ENCODE results near the gene PSMB5. TPM values are rescaled to one million over a fixed set of nuclear protein-coding genes. Genes with fewer than 3 reads are reported as not detected.
"Not testable (repeated sequence)": the region's sequence is repeated elsewhere in the genome, so short reads cannot be mapped to it uniquely, and the experiment has no call there.

The PSMB5 gene
- total RNA-seq, 1 donor from 2014 or later, result 239 TPM

- Mint-ChIP-seq H3K9me3 (ENCODE audit: unreplicated experiment) (no peaks in the 10 kb centered on the region), H3K4me3 (ENCODE audit: unreplicated experiment) (peak overlapping the region; percentile 92), H3K36me3 (ENCODE audit: low read depth, unreplicated experiment) (no peaks in the 10 kb centered on the region), H3K27me3 (ENCODE audit: low read depth, unreplicated experiment) (no peaks in the 10 kb centered on the region), H3K27ac (ENCODE audit: unreplicated experiment) (peak overlapping the region; percentile 99), H3K4me1 (ENCODE audit: low read depth, unreplicated experiment) (peaks cover 8% of the 10 kb centered on the region)
- Histone ChIP-seq H2AFZ (ENCODE audit: low read depth, low read length) (no peak overlapping the region), H3K36me3 (ENCODE audit: insufficient read depth, low read length) (no peaks in the 10 kb centered on the region), H4K20me1 (ENCODE audit: insufficient read depth, low read length) (no peaks in the 10 kb centered on the region), H3K9me3 (ENCODE audit: insufficient read depth, low read depth, low read length) (no peaks in the 10 kb centered on the region), H3K79me2 (ENCODE audit: insufficient read depth, low read length) (no peaks in the 10 kb centered on the region), H3K4me3 (ENCODE audit: insufficient read depth, low read depth, low read length) (peak overlapping the region; percentile 79), H3K27me3 (ENCODE audit: insufficient read depth, low read length) (no peaks in the 10 kb centered on the region), H3K27ac (ENCODE audit: low read depth, low read length) (peak overlapping the region; percentile 94), H3K4me2 (ENCODE audit: low read length) (peak overlapping the region; percentile 94), H3K4me1 (ENCODE audit: insufficient read depth, low read length) (peaks cover 22% of the 10 kb centered on the region), H3K9ac (ENCODE audit: low read length) (peak overlapping the region; percentile 94)
- DNase-seq (ENCODE audit: low read depth), result peak; percentile 63
- TF ChIP-seq CTCF (IDR thresholded peaks at IDR 0.05; ENCODE audit: insufficient read depth, low read depth, low read length) (no peak), EZH2 (IDR thresholded peaks at IDR 0.05; ENCODE audit: insufficient read depth, low read length) (no peak)
- FAIRE-seq, result no peak
Observed at GRCh38 chr14:23006188-23006534, 28.5 kb downstream of the PSMB5 start.

- no peak overlapping the region for H3K9ac ChIP-seq (ENCODE audit: low read length)
- H3K27me3 ChIP-seq (ENCODE audit: insufficient read depth, low read length), result no peaks in the 10 kb centered on the region
- H3K4me2 ChIP-seq (ENCODE audit: low read length), result peak overlapping the region; percentile 94
- no peaks in the 10 kb centered on the region for H3K79me2 ChIP-seq (ENCODE audit: insufficient read depth, low read length)
- peak overlapping the region; percentile 79 for H3K4me3 ChIP-seq (ENCODE audit: insufficient read depth, low read depth, low read length)
- Mint-ChIP-seq H3K36me3 (ENCODE audit: low read depth, unreplicated experiment) (no peaks in the 10 kb centered on the region), H3K27ac (ENCODE audit: unreplicated experiment) (no peak overlapping the region), H3K4me3 (ENCODE audit: unreplicated experiment) (peak overlapping the region; percentile 92), H3K27me3 (ENCODE audit: low read depth, unreplicated experiment) (no peaks in the 10 kb centered on the region), H3K4me1 (ENCODE audit: low read depth, unreplicated experiment) (peaks cover 8% of the 10 kb centered on the region), H3K9me3 (ENCODE audit: unreplicated experiment) (no peaks in the 10 kb centered on the region)
- peaks cover 22% of the 10 kb centered on the region for H3K4me1 ChIP-seq (ENCODE audit: insufficient read depth, low read length)
- no peak for DNase-seq (ENCODE audit: low read depth)
- no peak for FAIRE-seq
- H4K20me1 ChIP-seq (ENCODE audit: insufficient read depth, low read length), result no peaks in the 10 kb centered on the region
- H3K9me3 ChIP-seq (ENCODE audit: insufficient read depth, low read depth, low read length), result no peaks in the 10 kb centered on the region
- no peaks in the 10 kb centered on the region for H3K36me3 ChIP-seq (ENCODE audit: insufficient read depth, low read length)
- TF ChIP-seq CTCF (IDR thresholded peaks at IDR 0.05; ENCODE audit: insufficient read depth, low read depth, low read length) (no peak), EZH2 (IDR thresholded peaks at IDR 0.05; ENCODE audit: insufficient read depth, low read length) (no peak)
- H3K27ac ChIP-seq (ENCODE audit: low read depth, low read length), result peak overlapping the region; percentile 94
- H2AFZ ChIP-seq (ENCODE audit: low read depth, low read length), result no peak overlapping the region
Observed at GRCh38 chr14:23005451-23006187, 29.1 kb downstream of the PSMB5 start.

- H3K4me3 ChIP-seq (ENCODE audit: insufficient read depth, low read depth, low read length); DNase-seq (ENCODE audit: low read depth); H2AFZ ChIP-seq (ENCODE audit: low read depth, low read length); H3K9ac ChIP-seq (ENCODE audit: low read length); FAIRE-seq; H3K9me3 Mint-ChIP-seq (ENCODE audit: unreplicated experiment); H3K27me3 ChIP-seq (ENCODE audit: insufficient read depth, low read length); H3K36me3 ChIP-seq (ENCODE audit: insufficient read depth, low read length); H3K9me3 ChIP-seq (ENCODE audit: insufficient read depth, low read depth, low read length); H4K20me1 ChIP-seq (ENCODE audit: insufficient read depth, low read length); H3K27ac Mint-ChIP-seq (ENCODE audit: unreplicated experiment); H3K4me3 Mint-ChIP-seq (ENCODE audit: unreplicated experiment); H3K36me3 Mint-ChIP-seq (ENCODE audit: low read depth, unreplicated experiment); H3K4me2 ChIP-seq (ENCODE audit: low read length); H3K4me1 Mint-ChIP-seq (ENCODE audit: low read depth, unreplicated experiment); H3K79me2 ChIP-seq (ENCODE audit: insufficient read depth, low read length); H3K27me3 Mint-ChIP-seq (ENCODE audit: low read depth, unreplicated experiment); H3K27ac ChIP-seq (ENCODE audit: low read depth, low read length): not testable (repeated sequence)
- H3K4me1 ChIP-seq (ENCODE audit: insufficient read depth, low read length), result peaks cover 17% of the 10 kb centered on the region
Observed at GRCh38 chr14:23004274-23004673, 30.4 kb downstream of the PSMB5 start.
